HuH-7 (cell line): ENCODE measurements around the gene CPSF3.

Experiments used
- DNase-seq: peaks from one replicate; pipeline ENCODE4 v3.0.0; 2011; ENCODE audit warnings: low spot score

CPSF3 gene

GRCh38 chr2:9423100-9423921 lies at the start of gene CPSF3, which contains the start of gene ITGB1BP1:
TSS of gene CPSF3 (plus strand) at chr2:9423654. CDS start at chr2:9423774, 120 bp downstream.
TSS of gene ITGB1BP1 (minus strand) at chr2:9423528. CDS start at chr2:9418697, 4,831 bp downstream.
- peak; percentile 95 for DNase-seq

DNA sequence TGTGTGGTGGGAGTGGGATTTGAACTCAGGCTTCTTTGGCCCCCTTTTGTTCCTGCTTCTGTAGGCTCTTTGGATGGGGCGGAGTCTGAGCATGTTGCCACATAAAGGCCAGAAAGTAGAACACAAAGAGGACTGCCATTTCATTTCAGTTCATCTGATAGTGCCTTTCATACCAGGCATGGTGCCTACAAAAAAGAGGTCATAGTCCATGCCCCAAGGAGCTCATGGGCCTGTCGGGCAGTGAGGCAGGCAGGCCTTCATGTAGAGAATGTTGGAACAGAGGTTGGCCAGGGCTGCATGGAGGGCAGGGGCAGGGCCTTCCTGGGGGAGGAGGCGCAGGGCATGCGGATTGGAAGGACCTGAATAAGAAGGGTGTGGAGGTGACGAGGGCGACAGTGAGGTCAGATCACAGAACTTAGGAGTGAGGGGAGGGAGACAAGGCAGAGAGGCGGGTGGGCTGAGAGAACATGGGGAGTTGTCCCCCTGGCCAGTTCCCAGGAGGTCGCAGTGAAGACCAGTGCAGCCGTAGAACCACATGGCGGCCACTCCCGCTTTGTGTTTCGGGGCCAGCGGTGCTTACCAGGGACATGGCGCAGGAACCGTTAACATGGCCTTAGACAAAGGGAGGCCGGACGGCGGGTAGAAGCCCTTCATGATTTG lies 49.3 kb upstream of the CPSF3 start:
- no peak for DNase-seq

GRCh38 chr2:9375857-9376428 lies 47.5 kb upstream of the CPSF3 start:
- DNase-seq: no peak

- no peak for DNase-seq
Observed at GRCh38 chr2:9377461-9378097, 45.9 kb upstream of the CPSF3 start.

- DNase-seq: no peak
Observed at GRCh38 chr2:9378433-9379390, 44.7 kb upstream of the CPSF3 start.

GRCh38 chr2:9379391-9379755 lies 44.1 kb upstream of the CPSF3 start:
- DNase-seq: no peak

- no peak for DNase-seq
Observed at GRCh38 chr2:9380702-9381628, 42.5 kb upstream of the CPSF3 start.

- DNase-seq: no peak
Observed at GRCh38 chr2:9382604-9383235, 40.7 kb upstream of the CPSF3 start.

- DNase-seq: no peak
Observed at GRCh38 chr2:9384521-9384920, 38.9 kb upstream of the CPSF3 start.

- no peak for DNase-seq
Observed at GRCh38 chr2:9385841-9386240, 37.6 kb upstream of the CPSF3 start.

DNA sequence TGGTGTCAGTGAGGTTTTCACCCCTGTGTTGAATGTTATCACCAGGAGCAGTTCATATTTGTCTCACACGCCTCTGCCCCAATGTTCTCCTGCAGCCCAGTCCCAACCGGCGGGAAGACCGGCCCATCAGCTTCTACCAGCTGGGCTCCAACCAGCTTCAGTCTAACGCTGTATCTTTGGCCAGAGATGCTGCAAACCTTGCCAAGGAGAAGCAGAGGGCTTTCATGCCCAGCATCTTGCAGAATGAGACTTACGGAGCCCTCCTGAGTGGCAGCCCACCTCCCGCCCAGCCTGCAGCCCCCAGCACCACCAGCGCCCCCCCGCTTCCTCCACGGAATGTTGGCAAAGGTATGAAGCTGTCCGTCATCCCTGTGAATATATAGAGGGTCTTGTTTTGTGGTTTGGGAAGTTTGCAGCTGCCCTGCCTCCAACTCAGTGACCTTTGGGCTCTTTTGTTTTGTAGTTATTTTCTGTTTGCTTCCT lies 35.2 kb upstream of the CPSF3 start:
- no peak for DNase-seq

DNA sequence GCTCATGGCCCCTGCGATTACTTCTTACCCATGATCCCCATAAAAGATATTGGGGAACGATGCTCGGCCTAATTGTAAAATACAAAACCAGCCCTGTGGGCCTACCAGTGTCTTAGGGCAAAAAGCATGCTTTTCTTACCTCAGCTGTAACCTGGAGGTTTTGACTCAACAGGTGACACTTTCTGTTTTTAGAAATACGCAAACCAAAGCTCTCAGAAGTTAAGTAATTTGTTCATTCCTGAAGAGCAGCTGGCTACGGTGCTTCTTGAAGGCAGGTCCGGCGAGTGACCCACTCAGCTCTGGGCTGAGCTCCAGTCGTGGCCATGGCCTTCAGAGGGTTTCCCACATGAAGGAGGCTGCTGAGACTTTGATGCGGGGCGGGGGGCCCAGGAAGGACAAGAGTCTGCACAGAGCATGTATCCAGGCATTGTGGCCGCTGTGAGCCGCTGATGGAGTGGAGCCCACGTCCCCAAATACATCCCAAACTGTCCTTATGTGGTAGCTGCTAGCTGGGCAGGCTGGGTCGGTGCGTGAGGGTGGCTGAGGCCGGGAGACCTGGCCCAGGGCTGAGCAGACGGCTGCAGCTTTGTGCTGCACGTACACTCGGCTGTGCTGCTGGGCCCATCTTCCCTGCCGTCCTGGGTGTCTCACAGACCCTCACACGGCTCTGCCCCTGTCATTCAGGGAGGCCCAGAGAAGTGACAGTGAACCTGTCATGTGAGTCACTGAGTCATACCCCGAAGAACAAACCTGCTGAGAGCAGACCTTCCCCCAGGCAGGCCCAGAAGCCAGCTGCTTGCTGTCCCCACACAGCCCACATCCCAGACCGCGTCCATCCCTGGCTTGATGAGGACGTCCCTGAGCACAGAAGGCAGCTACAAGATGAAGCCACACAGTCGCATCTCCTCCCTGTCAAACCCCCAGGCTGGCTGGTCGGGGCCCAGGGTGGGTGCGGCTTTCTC lies 34.2 kb upstream of the CPSF3 start:
- DNase-seq: no peak

GRCh38 chr2:9390151-9390850 lies 33.2 kb upstream of the CPSF3 start:
- DNase-seq: no peak

DNA sequence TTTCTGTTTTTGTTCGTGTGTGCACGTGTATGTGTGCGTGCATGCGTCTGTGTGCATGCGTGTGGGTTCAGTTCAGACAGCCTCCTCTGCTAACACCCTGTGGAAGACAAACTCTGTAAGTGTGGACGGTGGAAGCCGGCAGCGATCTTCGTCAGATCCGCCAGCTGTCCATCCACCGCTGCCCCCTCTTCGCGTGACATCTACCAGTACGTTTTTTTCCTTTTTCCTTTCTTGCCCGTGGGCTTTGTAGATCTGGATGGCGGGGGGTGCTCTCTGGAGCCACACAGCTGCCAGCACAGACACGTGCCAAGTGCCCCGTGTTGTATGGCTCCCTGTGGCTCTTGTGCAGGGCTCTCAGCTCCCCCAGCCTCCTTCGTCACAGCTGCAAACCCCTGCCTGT lies 32.5 kb upstream of the CPSF3 start:
- no peak for DNase-seq

- no peak for DNase-seq
Observed at GRCh38 chr2:9391961-9392720, 31.3 kb upstream of the CPSF3 start.

DNA sequence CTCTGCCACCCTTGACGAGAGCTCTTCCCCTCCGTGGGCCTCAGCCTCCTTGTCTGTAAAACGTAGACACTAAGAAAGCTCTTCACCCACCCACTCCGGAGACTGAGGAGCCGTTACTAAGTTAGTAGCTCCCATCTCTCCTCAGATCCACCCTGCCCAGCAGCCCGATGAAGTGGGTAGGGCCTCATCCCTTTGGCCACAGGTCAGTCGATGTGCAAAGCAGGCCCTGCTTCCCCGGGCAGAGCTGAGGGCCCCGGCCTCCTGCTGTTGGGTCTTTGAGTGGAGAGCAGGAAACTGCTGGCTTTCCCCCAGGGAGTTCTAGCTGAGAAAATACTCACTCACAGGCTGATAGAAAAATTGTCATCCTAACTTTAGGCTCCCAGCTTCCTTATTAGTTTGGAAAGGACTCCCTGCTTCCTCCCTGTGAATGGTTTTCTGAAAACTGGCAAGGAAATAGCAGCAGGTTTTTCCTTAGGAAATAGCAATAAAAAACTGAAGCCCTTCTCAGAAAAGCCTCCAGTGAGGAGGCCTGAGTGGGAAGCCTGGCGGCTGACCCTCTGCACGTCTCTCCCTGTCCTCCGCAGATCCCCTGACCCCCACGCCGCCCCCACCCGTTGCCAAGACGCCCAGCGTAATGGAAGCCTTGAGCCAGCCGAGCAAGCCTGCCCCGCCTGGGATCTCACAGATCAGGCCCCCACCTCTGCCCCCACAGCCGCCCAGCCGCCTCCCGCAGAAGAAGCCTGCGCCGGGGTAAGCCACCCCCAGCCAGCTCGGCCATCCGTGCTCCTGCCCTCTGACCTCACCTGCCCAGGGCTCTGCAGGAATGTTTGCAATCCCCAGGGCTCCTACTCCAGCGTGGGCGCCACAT lies 30.3 kb upstream of the CPSF3 start:
- DNase-seq: no peak
